NOMO-1 treated with dmso at 0.1 percent for 144 hours (cell line): ENCODE results near the gene SBDS.

Experiments used
- DNase-seq: peaks from one replicate; lab custom pipeline; 2025; ENCODE audit not compliant: unreplicated experiment; lab: John Stamatoyannopoulos, UW

Gene SBDS

DNA sequence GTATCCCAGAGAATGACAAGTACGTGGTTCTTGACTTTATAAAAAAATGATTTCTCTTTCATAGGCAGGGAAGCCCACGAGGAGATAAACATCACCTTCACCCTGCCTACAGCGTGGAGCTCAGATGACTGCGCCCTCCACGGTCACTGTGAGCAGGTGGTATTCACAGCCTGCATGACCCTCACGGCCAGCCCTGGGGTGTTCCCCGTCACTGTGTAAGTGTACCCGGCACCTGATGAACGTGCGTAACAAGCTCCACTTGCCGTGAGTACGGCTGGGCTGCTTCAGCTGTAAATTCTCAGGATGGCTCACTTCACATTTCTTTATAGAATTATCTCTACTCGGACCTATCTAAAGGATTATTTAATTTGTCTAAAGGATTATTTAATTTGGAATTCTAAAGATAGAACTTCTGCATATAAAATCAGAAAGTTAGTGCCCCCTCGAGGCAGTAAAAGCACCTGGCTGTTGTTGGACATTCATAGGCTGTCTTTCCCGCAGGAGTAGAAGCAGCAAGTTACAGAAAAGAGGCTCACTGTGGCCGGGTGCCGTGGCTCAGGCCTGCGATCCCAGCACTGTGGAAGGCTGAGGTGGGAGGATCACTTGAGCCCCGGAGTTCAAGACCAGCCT lies 46.8 kb downstream of the SBDS start:
- no peak for DNase-seq

DNA sequence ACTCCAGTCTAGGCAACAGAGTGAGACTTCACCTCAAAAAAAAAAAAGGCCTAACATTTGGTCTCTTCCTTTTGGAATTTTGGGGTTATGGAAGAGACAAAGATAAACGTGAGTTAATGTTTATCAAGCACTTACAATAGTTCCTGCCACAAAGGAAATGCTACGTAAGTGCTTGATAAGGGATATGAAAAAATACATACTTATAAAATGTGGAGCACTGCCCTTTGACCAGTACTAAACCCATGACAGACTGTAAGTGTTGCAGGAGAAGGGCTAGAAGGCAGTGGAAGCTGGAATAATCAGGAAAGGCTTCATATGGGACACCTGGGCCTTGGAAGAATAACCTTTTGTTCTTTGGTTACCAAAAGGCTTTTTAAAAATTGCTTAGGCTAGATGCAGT lies 48.8 kb downstream of the SBDS start:
- DNase-seq = no peak

DNA sequence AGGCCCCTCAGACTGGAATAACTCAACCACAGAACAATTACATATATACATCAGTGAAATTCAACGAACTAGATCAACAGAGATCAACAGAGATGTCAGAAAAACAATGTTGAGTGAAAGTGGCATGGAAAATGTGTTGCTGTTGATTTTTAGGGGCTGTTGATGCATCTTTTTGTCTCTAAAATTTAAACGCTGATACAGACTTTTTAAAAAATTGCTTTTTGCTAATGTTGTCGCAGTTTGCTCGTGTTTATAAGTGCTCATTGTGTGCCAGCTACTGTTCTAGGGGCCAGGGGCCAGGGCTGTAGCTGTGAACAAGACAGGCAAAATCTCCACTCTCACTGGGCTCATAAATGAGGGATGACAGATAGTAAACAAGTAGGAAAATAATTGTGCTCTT lies 56.1 kb downstream of the SBDS start:
- DNase-seq = no peak

DNA sequence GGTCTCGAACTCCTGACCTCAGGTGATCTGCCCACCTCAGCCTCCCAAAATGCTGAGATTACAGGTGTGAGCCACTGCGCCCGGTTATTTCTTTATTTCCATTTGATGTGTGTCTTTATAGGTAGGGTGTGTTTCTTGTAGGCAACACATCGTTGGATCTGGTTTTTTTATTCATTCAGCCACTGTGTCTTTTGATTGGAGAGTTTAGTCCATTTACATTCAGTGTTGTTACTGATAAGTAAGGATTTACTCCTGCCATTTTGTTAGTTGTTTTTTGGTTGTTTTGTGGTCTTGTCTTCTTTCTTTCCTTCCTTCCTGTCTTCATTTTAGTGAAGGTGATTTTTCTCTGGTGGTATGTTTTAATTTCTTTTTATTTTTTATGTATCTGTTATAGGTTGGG lies 57.4 kb downstream of the SBDS start:
- no peak for DNase-seq
